Stimulated activated CD8-positive, alpha-beta memory T cell treated with anti-CD3 and anti-CD28 coated beads, Interleukin-15, amount 100 ng/mL, for 1 hour (primary cell): Measurements from ENCODE around the gene RPS3.
"Not testable (repeated sequence)": the region's sequence is repeated elsewhere in the genome, so short reads cannot be mapped to it uniquely, and the experiment has no call there.

Experiments
- DNase-seq: peaks from one replicate; pipeline ENCODE4 v3.0.0-alpha.2; 2020; ENCODE audit warnings: low read depth

The RPS3 gene

GRCh38 chr11:75380245-75380644 lies 19.1 kb upstream of the RPS3 start:
- DNase-seq: no peak

GRCh38 chr11:75380716-75381420 lies 18.4 kb upstream of the RPS3 start:
- DNase-seq: no peak

GRCh38 chr11:75383246-75383645 lies 16.1 kb upstream of the RPS3 start:
- no peak for DNase-seq

GRCh38 chr11:75384438-75385080 lies 14.8 kb upstream of the RPS3 start:
- DNase-seq: peak; percentile 59

- no peak for DNase-seq
These were observed 12.2 kb upstream of the RPS3 start for GRCh38 chr11:75386942-75387630.

GRCh38 chr11:75387736-75388294 lies 11.5 kb upstream of the RPS3 start:
- DNase-seq: no peak

GRCh38 chr11:75388386-75389275 lies 10.7 kb upstream of the RPS3 start:
- peak; percentile 45 for DNase-seq

- DNase-seq: no peak
These were observed 10.1 kb upstream of the RPS3 start for GRCh38 chr11:75389276-75389605.

GRCh38 chr11:75389925-75390324 lies 9.4 kb upstream of the RPS3 start:
- no peak for DNase-seq

GRCh38 chr11:75394085-75394840 lies 5.1 kb upstream of the RPS3 start:
- DNase-seq: no peak

- no peak for DNase-seq
These were observed 412 bp upstream of the RPS3 start for GRCh38 chr11:75398906-75399305.

GRCh38 chr11:75400146-75400865 lies 988 bp downstream of the RPS3 start:
- DNase-seq: no peak

GRCh38 chr11:75402002-75402773 lies 2.9 kb downstream of the RPS3 start:
- no peak for DNase-seq

- DNase-seq: no peak
These were observed 3.7 kb downstream of the RPS3 start for GRCh38 chr11:75403037-75403436.

GRCh38 chr11:75403983-75404658 lies 4.8 kb downstream of the RPS3 start:
- no peak for DNase-seq

GRCh38 chr11:75406338-75406777 lies 7.0 kb downstream of the RPS3 start:
- no peak for DNase-seq

- no peak for DNase-seq
These were observed 9.6 kb downstream of the RPS3 start for GRCh38 chr11:75408957-75409219.

GRCh38 chr11:75409971-75410370 lies 10.7 kb downstream of the RPS3 start:
- DNase-seq: not testable (repeated sequence)

GRCh38 chr11:75413146-75413545 lies 13.8 kb downstream of the RPS3 start:
- DNase-seq: not testable (repeated sequence)
